Measurements from ENCODE around the gene TTC7B.

- no peak for TF ChIP-seq EZH2 (IDR thresholded peaks at IDR 0.05; ENCODE audit: borderline replicate concordance, insufficient read depth, low read length, poor library complexity, severe bottlenecking)
- TF ChIP-seq CTCF (IDR thresholded peaks at IDR 0.05; ENCODE audit: poor library complexity, severe bottlenecking): no peak
- no peak for TF ChIP-seq SMC3 (conservative IDR thresholded peaks at IDR 0.05; ENCODE audit: poor library complexity)
- TF ChIP-seq REST (IDR thresholded peaks at IDR 0.05; ENCODE audit: borderline replicate concordance): no peak
- TF ChIP-seq POLR2AphosphoS5 (IDR thresholded peaks at IDR 0.05): no peak
Observed at GRCh38 chr14:90483117-90483516, 333.1 kb downstream of the TTC7B start.
